Femur (tissue), 1 donor: ENCODE data around the gene METTL14.

ENCODE experiments used
- DNase-seq: peaks from one replicate; pipeline ENCODE4 v3.0.0-alpha.2; 2017

The METTL14 gene

GRCh38 chr4:118760092-118760491 is 74.9 kb downstream of the METTL14 start:
- DNase-seq = no peak

GRCh38 chr4:118760493-118760892 is 75.3 kb downstream of the METTL14 start:
- DNase-seq = no peak

- DNase-seq = no peak
Measured at GRCh38 chr4:118761397-118762016, 76.3 kb downstream of the METTL14 start.

- no peak for DNase-seq
Measured at GRCh38 chr4:118762155-118762554, 77.0 kb downstream of the METTL14 start.

GRCh38 chr4:118762730-118763477 is 77.7 kb downstream of the METTL14 start:
- DNase-seq = no peak
